GM19328 (cell line): Measurements from ENCODE around the gene EPN1.
"Not testable (repeated sequence)": the region's sequence is repeated elsewhere in the genome, so short reads cannot be mapped to it uniquely, and the experiment has no call there.

Experiments used
- ATAC-seq: cut with Tn5 transposase; IDR thresholded peaks from one replicate; pipeline ENCODE4 v1.9.1; 2021; ENCODE audit warnings: mild to moderate bottlenecking, moderate library complexity; ENCODE audit not compliant: unreplicated experiment

Gene EPN1

GRCh38 chr19:55716531-55716930 lies 41.5 kb downstream of the EPN1 start:
- ATAC-seq: no peak

GRCh38 chr19:55717251-55717650 lies 42.2 kb downstream of the EPN1 start:
- ATAC-seq: no peak

- not testable (repeated sequence) for ATAC-seq
Measured at GRCh38 chr19:55717879-55718711, 43.1 kb downstream of the EPN1 start.

- ATAC-seq: no peak
Measured at GRCh38 chr19:55720214-55720746, 45.3 kb downstream of the EPN1 start.

- no peak for ATAC-seq
Measured at GRCh38 chr19:55720801-55721200, 45.8 kb downstream of the EPN1 start.

- no peak for ATAC-seq
Measured at GRCh38 chr19:55723491-55723890, 48.5 kb downstream of the EPN1 start.

- ATAC-seq: not testable (repeated sequence)
Measured at GRCh38 chr19:55730378-55730777, 55.4 kb downstream of the EPN1 start.

- no peak for ATAC-seq
Measured at GRCh38 chr19:55738302-55738701, 63.3 kb downstream of the EPN1 start, which contains the start of gene NLRP9. Gene NLRP9, minus strand, starts transcription at chr19:55738402. Its CDS starts 28 bp downstream, at chr19:55738374.

- ATAC-seq: no peak
Measured at GRCh38 chr19:55750715-55751114, 75.7 kb downstream of the EPN1 start.

GRCh38 chr19:55753401-55753800 lies 78.4 kb downstream of the EPN1 start:
- ATAC-seq: no peak

- ATAC-seq: not testable (repeated sequence)
Measured at GRCh38 chr19:55756808-55757207, 81.8 kb downstream of the EPN1 start.

- ATAC-seq: not testable (repeated sequence)
Measured at GRCh38 chr19:55758797-55759196, 83.8 kb downstream of the EPN1 start, which contains the start of gene RFPL4A. Gene RFPL4A, plus strand, starts transcription at chr19:55759097. Its CDS starts 2,704 bp downstream, at chr19:55761801.
